HL-60 (cell line): ENCODE measurements around the gene RAB11B.

Experiments used
- CTCF ChIP-seq: IDR thresholded peaks from one replicate; pipeline ENCODE4 v1.5.1; 2011; ENCODE audit warnings: low read length, control low read depth, inconsistent platforms; ENCODE audit not compliant: insufficient read depth
- POLR2AphosphoS5 ChIP-seq: IDR thresholded peaks from 2 replicates; pipeline ENCODE4 v1.6.1; 2012; ENCODE audit warnings: low read depth
- REST ChIP-seq: IDR thresholded peaks from 2 replicates; pipeline ENCODE4 v1.6.1; 2012; ENCODE audit warnings: low read depth; ENCODE audit not compliant: insufficient replicate concordance
- SPI1 ChIP-seq: IDR thresholded peaks from 2 replicates; pipeline ENCODE4 v1.6.1; 2012; ENCODE audit warnings: low read depth, mild to moderate bottlenecking, borderline replicate concordance

DNA sequence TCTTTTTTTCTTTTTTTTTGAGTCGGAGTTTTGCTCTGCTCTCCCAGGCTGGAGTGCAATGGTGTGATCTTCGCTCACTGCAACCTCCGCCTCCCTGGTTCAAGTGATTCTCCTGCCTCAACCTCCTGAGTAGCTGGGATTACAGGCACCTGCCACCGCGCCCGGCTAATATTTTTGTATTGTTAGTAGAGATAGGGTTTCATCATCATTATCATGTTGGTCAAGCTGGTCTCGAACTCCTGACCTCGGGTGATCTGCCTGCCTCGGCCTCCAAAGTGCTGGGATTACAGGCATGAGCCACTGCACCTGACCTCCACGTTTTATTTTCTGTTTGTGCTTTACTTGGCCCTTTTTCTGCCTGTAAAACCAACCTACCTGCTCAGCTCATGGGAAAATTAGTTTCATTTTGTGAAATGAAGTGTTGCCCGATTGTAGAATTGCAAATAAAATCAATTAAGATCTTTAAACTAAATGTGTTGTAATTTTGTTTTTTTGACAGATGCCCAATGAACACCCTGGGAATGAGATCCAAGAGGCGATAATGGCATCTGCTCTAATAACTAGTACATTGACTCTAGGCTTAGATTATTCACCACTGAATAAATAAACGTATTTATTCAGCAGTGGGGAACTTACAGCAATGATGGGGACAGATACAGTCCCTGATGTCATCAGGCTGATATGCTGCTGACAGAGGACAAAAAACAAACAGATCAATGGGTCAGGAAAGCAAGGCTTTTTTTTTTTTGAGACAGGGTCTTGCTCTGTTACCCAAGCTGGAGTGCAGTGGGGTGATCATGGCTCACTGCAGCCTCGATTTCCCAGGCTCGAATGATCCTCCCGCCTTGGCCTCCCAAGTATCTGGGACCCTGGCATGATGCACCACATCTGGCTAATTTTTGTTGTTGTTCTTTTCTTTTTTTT lies 2.2 kb upstream of the RAB11B start:
- TF ChIP-seq CTCF: no peak
- no peak for TF ChIP-seq REST
- no peak for TF ChIP-seq POLR2AphosphoS5
- no peak for TF ChIP-seq SPI1
